TTC549 (cell line): Measurements from ENCODE around the gene TMEM205.
"Not testable (repeated sequence)": the region's sequence is repeated elsewhere in the genome, so short reads cannot be mapped to it uniquely, and the experiment has no call there.

ENCODE experiments used
- FAIRE-seq: peaks from 2 replicates; lab custom pipeline; 2012; peaks lifted over from hg19 to GRCh38; lab: Jason Lieb, UNC

The TMEM205 gene

GRCh38 chr19:11339254-11340098 is 6.6 kb downstream of the TMEM205 start, which contains the start of gene RAB3D:
Gene RAB3D, minus strand, starts transcription at chr19:11339657. Its CDS starts 2,258 bp downstream, at chr19:11337399.
- peak; percentile 29 for FAIRE-seq

- no peak for FAIRE-seq
Measured at GRCh38 chr19:11338569-11339253, 7.4 kb downstream of the TMEM205 start.

DNA sequence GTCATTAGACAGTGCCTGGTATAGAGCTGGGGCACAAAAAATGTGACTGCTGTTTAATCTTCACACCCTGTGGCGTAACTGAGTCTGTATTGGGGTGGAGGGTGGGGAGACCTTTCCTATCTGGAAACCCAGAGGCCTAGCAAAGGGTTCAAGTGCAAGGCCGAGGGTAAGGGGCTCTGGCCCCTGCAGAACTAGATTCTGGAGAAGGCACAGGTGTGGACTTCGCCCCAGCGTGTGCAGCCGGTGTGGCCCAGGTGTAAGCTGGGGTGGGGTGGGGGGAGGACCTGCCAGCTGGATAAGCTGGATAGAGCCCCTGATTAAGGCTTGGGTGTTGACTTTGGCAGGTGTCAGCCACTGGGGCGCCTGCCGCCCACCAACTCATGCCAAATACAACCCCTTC is 7.9 kb downstream of the TMEM205 start:
- no peak for FAIRE-seq

GRCh38 chr19:11337080-11337479 is 9.0 kb downstream of the TMEM205 start:
- FAIRE-seq, result no peak

DNA sequence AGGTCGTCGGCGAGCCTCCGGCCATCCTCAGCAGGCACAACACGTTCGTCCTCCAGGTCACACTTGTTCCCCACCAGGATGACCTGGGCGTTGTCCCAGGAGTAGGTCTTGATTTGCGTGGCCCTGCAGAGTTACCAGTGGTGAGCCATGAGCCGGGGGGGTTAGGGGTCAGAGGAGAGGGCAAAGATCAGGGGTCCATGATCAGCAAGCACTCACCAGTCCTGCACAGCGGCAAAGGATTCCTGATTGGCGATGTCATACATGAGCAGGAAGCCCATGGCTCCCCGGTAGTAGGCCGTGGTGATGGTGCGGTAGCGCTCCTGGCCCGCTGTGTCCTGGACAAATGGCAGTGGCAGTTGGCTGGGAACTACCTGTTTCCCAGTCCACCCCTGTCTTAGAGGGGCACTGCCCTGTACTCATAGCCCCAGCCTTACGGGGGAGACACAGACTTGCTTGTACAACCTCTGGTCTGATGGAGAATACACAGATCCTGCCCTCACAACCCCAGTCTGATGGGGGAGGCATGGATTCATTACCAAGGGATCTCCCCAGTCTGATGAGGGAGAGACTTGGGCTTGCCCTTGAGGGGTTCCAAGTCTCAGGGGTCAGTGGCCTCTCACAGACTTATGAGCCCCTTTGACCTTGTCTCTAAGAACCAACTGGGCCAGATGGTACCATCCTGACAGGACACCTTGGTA is 10.5 kb downstream of the TMEM205 start:
- FAIRE-seq, result no peak

- not testable (repeated sequence) for FAIRE-seq
Measured at GRCh38 chr19:11333838-11334237, 12.2 kb downstream of the TMEM205 start.

GRCh38 chr19:11332822-11333221 is 13.2 kb downstream of the TMEM205 start:
- no peak for FAIRE-seq

GRCh38 chr19:11331502-11331901 is 14.6 kb downstream of the TMEM205 start:
- FAIRE-seq, result no peak

GRCh38 chr19:11330127-11330526 is 15.9 kb downstream of the TMEM205 start:
- FAIRE-seq, result no peak

GRCh38 chr19:11325544-11325943 is 20.5 kb downstream of the TMEM205 start:
- no peak for FAIRE-seq

- FAIRE-seq, result no peak
Measured at GRCh38 chr19:11324748-11325389, 21.2 kb downstream of the TMEM205 start.

DNA sequence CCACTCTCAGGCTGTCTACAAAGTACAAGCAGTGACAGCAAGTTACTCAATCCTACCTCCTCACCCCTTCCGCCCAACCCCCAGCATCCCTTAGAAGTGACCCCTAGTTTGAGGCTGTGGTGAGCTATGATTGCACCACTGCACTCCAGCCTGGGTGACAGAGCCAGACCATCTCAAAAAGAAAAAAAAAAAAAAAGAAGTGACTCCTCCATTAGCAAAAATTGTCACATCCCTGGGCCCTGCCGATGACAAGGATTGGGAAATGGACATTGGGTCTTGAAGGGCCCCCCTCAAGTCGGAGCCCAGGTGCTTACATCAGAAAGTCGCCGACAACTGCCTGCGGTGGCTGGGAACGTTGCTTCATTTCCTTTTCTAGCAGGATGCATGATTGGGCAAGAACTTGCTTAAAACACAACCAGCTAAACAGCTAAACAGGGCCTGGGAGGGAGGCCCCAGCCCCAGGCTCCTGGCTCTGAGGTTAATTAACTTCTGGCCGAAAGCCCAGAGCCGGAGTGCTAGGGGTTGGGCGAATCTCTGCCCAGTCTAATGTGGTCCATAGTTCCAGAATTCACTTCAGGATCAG is 21.9 kb downstream of the TMEM205 start:
- no peak for FAIRE-seq

GRCh38 chr19:11323601-11324078 is 22.4 kb downstream of the TMEM205 start:
- FAIRE-seq, result no peak

DNA sequence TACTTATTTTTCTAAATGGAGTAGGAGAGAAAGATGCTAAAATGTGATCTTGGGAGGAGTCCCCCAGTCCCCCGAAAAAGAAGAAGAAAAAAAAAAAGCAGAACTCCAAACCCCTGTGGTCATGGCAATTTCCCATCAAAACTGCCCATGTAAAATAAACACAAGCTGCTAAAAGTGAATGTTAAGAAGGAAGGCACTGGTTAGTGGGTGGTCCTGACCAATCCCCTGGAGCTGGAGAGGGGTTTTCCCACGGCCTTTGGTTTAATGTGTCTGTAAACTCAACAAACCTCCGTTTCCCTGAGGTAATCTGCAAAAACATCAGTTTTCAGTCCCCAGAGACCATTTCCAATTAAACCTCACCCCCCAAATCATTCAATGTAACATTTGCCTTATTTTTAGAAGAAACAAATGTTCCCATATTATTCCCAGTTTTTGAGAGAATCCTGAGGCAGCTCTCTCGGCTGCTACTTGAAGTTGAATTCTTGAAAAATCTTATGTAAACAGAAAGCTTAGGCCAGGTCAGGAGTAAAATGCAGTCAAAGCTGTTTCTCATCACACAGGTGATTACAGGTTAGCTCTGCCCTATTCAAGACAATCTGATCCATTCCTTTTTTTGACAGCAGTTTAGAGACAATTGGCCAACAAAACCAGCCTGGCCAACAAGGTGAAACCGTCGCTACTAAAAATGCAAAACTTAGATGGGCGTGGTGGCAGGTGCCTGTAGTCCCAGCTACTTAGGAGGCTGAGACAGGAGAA is 23.6 kb downstream of the TMEM205 start:
- FAIRE-seq, result no peak

GRCh38 chr19:11321191-11322126 is 24.6 kb downstream of the TMEM205 start:
- FAIRE-seq, result no peak

DNA sequence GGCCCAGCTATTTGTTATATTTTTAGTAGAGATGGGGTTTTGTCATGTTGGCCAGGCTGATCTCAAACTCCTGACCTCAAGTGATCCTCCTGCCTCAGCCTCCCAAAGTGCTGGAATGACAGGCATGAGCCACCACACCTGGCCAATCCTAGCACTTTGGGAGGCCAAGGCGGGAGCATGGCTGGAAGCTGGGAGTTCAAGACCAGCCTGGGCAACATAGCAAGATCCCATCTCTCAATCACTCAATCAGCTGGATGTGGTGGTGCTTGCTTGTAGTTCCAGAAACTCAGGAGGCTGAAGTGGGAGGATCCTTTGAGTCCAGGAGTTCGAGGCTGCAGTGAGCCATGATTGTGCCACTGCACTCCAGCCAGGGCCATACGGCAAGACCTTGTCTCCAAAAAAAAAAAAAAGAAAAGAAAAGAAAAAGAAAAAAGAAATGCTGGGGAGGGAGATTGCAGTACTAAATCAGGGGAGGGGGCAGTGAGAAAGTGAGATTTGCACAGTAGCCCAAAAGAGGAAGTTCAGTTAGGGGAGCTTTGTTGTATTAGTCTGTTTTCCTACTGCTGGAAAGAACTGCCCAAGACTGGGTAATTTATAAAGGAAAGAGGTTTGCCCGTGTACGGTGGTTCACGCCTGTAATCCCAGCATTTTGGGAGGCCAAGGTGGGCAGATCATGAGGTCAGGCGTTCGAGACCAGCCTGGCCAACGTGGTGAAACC is 25.6 kb downstream of the TMEM205 start:
- not testable (repeated sequence) for FAIRE-seq

DNA sequence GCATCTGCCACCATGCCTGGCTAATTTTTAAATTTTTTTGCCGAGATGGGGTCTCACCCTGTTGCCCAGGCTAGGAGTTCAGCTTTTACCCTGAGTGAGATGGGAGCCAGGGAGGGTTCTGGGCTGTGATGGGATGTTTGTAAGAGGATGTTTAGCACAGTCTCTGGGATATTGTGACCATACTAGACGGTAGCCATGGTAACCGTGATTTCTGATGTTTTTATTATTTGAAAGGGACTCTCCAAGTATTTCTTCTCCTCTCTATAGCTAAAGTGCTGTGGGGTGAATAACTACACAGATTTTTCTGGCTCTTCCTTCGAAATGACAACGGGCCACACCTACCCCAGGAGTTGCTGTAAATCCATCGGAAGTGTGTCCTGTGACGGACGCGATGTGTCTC is 39.7 kb downstream of the TMEM205 start:
- no peak for FAIRE-seq

DNA sequence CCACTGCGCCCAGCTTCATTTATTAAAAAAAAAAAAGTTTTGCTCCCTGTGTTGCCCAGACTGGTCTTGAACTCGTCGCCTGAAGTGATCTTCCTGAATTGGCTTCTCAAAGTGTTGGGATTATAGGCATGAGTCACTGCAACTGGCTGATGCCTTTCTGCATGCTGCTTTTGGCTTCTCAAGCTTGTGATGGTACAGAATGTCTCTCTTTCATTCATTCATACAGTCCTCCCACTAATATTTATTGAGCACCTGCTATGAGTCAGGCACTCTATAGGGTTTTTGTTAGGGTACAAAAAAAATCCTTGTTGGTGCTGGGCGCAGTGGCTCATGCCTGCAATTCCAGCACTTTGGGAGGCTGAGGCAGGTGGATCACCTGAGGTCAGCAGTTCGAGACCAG is 41.1 kb downstream of the TMEM205 start:
- no peak for FAIRE-seq

DNA sequence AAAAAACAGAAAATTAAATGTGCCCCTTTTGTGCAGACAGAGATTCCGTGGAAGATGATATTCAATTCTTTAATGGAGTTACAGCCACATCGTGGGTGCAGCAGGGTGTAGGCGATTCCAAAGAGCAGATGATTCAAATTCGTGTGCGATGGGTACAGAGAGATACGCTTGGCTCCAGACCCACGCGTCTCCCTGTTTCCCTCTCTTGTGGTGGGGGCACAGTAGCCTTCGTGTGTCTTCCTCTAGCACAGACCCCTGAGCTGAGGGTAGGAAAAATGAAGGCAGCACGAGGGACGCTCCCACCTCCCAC is 45.3 kb downstream of the TMEM205 start:
- FAIRE-seq, result no peak
